GM21360 (cell line): ENCODE results near the gene ENC1.
"Not testable (repeated sequence)": the region's sequence is repeated elsewhere in the genome, so short reads cannot be mapped to it uniquely, and the experiment has no call there.

Experiments used
- ATAC-seq: cut with Tn5 transposase; IDR thresholded peaks from one replicate; pipeline ENCODE4 v1.9.1; 2021; ENCODE audit warnings: mild to moderate bottlenecking, moderate library complexity; ENCODE audit not compliant: unreplicated experiment

ENC1 gene, protein sequence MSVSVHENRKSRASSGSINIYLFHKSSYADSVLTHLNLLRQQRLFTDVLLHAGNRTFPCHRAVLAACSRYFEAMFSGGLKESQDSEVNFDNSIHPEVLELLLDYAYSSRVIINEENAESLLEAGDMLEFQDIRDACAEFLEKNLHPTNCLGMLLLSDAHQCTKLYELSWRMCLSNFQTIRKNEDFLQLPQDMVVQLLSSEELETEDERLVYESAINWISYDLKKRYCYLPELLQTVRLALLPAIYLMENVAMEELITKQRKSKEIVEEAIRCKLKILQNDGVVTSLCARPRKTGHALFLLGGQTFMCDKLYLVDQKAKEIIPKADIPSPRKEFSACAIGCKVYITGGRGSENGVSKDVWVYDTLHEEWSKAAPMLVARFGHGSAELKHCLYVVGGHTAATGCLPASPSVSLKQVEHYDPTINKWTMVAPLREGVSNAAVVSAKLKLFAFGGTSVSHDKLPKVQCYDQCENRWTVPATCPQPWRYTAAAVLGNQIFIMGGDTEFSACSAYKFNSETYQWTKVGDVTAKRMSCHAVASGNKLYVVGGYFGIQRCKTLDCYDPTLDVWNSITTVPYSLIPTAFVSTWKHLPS

DNA sequence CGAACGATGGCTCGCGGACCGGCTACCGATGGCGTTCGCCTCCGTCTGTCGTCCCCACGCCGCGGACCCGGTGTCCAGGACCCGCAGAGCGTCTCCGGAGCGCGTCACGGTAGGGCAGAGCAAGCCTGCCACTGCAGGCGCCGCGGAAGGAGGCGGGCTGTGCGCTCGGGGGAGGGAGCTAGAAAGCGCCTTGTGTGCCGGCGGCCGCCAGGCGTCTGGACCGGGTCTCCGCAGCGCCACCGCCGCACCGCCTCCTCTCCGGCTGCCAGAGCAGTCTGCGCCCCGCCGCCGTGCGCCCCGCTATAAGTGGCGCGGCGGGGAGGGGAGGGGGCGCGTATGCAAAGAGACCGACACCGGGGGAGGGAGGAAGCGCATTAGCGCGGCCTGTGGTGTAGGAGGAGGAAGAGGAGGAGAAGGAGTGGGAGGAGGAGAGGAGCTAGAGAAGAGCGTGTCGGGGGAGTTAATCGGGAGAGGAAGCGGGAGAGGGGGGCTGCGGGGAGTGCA, at the start of gene ENC1:
Gene ENC1, minus strand, starts transcription at position 279 of the 504 bp plus-strand sequence. CDS start 4,243 bp downstream, outside the sequence.
- peak; percentile 62 for ATAC-seq

DNA sequence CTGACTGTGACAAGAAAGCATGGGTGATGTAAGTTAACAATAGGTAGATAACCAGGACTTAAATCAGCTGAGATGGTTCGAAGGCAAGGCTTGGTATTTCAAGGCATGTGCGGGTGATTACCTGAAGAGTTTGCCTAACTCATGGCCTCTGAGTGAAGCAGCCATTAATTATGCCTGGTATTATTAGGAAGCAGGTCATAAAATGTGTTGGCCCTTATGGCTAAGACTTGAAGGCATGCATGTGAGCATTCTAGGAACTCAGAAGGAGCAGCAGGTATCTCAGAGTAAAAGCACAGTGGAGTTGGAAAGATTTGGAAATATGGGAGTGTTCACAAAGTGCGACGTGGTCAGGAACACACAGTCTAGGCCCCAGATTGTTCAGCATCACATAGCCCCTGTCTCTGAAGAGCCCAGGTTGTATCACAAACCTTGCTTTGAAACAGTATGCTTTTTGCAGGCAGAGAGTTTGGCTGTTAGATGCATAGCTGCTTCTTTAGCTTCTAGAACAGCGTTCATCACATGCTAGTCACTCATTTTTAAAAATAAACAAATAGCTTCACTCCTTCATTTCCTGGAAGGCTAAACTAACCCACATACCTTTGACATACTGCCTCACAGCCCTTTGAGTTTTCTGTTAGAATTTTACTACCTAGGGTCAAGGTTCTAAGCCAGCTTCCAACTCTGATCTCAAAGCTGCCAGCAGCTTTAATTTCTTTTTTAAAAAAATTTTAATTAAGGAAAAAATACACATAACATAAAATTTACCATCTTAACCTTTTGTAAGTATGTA, 46.6 kb upstream of the ENC1 start:
- no peak for ATAC-seq

DNA sequence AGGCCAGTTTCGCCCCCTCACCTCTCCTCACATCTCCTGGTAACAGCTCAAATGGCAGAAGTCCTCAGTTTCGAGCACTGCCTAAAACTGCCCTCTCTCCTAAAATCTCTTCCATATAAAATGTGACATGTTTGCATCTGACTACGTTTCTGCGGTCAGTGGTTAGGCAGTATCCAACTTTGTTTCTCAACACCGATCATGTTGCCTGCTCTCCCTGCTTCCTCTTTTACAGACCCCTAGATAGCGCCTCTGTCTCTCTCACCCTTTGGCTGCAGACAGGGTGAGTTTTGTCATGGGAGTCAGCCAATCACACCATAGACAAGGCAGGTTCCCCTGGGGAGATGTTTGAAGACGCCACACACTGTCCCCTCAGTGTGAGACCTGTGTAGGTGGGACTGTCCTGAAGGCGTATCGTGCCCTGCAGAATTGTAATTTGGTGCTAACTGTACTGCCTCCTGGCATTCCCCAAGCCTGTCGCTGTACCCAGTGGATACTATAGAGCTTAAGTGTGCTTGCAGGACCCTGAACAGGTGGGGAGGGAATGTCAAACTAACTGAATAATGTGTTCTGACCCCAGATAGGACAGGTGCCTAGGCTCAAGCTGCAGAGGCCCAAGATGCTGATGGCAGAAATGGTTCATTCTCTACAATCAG, 45.6 kb upstream of the ENC1 start:
- peak; percentile 62 for ATAC-seq

DNA sequence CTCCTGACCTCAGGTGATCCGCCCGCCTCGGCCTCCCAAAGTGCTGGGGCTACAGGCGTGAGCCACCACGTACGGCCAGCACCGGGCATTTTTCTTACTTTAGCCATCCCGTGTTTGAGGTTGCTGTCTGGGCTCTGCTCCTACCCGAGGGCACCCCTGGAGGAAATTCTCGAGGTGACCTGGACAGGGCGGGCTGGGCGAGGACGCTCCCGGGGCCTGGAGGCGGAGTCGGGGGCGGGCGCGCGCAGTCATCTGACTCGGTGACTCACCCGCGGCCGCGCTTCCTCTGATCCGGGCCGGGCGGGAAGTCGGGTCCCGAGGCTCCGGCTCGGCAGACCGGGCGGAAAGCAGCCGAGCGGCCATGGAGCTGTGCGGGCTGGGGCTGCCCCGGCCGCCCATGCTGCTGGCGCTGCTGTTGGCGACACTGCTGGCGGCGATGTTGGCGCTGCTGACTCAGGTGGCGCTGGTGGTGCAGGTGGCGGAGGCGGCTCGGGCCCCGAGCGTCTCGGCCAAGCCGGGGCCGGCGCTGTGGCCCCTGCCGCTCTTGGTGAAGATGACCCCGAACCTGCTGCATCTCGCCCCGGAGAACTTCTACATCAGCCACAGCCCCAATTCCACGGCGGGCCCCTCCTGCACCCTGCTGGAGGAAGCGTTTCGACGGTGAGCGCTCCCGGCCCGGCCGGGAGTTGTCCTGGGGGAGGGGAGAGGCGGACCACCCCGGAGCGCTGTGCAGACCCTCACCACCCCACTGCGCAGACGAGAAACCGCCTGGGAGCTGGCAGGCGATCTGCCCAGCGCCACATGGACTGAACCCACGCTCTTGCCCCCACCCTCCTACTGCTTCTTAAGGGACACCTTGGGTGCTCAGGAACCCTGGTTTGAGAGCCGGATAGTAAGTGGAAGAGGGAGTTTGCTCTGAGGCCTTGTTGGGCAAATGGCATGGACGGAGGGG, 44.6 kb upstream of the ENC1 start, which contains the start of gene HEXB:
Gene HEXB, plus strand, starts transcription at position 334 of the 952 bp plus-strand sequence. Its CDS starts 28 bp downstream, at position 362.
- peak; percentile 72 for ATAC-seq

DNA sequence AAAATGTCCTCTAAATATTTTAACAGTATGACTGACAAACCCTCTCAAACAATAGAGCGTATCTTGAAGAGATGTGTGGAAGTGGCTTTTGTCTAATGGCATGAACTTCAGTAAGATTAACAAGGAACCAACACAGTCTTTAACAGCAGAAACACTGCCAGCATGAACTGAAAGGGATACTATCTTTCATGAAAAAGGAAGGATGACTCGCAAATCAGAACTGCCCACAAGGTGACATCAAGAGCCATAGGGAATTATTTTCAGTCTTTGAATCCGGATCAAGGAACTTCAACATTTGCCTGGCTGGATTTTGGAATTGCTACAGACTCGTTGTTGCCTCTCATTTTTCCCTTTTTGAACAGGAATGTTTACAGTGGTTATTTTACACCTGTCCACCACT, 39.4 kb upstream of the ENC1 start:
- ATAC-seq, result no peak

DNA sequence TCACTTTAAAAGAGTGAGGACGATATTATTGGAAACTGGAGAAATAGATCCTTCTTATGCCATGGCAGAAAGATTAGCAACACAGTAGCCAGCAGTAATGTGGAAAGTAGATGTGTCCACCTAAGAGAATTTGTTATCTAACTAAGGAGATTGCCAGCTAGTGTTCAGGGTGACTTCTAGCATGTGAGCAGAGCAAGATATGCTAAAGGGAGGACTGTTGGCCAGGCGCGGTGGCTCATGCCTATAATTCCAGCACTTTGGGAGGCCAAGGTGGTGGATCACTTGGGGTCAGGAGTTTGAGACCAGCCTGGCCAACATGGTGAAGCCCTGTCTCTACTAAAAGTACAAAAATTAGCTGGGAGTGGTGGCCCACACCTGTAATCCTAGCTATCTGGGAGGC, 38.8 kb upstream of the ENC1 start:
- ATAC-seq, result not testable (repeated sequence)

DNA sequence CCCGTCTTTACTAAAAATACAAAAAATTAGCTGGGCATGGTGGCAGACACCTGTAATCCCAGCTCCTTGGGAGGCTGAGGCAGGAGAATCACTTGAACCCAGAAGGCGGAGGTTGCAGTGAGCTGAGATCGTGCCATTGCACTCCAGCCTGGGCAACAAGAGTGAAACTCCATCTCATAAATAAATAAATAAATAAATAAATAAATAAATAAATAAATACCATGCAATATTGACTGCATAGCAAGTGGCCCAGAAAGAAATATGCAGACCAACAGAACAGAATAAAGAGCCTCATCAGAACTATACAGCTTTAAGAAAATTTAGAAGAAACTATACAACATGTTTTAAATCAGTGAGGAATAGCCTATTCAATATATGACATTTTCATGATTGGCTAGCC, 37.6 kb upstream of the ENC1 start:
- not testable (repeated sequence) for ATAC-seq

DNA sequence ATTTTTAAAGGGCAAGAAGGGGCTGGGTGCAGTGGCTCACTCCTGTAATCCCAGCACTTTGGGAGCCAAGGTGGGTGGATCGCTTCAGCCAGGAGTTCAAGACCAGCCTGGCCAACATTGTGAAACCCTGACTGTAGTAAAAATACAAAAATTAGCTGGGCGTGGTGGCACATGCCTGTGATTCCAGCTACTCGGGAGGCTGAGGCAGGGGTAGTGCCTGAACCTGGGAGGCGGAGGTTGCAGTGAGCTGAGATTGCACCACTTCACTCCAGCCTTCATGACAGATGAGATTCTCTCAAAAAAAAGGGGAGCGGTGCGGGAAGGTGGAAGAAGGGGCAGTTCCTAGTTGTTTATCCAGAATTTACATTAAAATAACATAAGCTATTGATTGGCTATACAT, 35.9 kb upstream of the ENC1 start:
- not testable (repeated sequence) for ATAC-seq

DNA sequence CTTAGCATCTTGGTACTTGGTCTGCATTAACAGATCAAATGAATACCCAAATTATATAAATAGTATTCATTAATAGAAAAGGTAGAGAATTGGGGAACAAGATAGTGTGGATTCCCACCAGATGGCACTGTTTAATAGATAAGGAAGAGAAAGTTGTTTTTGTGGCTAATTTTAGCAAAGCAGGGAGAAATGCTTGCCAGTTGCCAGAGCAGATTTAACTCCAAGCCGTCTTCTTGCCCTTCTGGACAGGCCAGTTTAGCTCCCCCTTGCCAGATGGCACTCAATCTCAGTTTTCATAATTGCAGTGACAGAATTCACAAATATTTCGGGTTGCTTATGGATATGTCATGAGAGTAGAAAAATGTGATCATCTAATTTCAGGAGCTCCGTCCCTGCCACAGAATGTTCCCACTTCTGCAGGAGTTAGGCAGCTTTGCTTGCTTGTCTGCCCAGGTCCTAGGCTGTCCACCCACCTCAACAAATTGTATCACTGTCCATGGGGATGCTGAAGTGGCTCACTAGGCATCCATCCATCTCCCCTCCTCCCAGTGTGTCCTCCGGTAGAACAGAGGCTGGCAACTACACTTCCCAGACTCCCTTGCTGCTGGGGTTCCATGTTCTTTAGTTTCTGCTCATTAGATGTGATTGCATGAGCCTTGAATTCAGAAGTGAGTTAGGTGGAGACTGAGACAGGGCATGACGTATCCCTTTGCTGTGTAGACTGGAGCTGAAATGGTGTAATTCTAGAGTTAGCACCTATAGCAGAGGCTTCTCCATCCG, 32.7 kb upstream of the ENC1 start:
- no peak for ATAC-seq

DNA sequence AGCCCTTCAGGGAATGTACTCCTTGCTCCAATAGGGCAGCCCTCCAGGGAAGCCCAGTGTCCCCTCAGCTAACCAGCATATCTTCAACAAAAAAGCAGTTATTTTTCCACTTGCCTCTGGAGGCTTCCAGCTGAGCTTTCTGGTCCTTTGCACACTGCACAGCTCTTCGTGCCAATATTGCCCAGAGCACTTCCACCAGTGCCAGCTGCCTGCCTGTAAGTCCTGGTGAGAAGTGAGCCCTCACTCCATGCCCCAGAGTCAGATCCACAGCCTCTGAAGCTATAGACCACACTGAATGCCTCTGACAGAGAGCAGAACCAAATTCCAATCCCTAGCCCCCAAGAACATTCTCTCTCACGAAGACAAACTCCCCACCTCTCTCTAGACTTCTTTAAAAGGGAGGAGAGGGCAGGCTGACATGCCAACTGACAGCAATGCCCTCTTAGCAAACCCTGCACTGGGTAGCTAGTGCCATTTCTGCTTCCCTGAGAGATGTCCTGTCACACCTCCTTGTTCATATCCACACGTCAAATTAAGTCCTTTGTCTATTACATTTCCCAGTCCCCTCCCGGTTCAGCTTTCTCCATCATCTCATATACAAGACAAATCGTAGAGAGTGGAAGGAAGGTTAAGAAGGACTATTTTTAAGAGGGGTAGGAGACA, 31.8 kb upstream of the ENC1 start:
- ATAC-seq, result no peak

DNA sequence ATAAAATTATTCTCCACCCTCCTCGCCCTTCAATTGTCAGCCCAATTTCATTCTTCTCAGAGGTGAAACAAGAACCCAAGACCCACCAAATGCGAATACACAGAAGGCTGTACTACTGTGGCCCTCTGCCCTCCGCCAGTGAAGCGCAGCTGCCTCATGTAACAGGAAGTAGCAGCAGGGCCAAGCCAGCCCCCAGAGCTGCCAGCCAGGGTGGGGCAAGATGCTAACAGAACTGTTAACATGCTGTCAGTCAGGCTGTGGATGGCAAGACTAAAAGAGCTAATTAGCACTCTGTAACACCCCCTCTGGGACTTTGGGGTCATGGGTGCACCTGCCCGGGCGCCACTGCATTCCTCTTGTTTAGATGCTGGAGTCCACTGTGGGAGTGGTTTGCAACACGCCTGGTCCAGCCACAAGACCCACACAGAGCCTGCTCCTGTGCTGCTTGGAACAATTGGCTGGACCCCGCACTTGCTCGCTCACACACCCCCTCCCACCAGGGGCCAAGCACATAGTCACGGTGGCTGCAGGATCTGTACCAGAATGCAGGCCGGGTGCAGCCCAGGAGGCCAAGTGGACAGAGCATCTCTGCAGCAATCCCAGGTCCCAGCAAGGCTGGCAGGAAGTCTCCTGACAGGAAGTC, 30.0 kb upstream of the ENC1 start:
- no peak for ATAC-seq

DNA sequence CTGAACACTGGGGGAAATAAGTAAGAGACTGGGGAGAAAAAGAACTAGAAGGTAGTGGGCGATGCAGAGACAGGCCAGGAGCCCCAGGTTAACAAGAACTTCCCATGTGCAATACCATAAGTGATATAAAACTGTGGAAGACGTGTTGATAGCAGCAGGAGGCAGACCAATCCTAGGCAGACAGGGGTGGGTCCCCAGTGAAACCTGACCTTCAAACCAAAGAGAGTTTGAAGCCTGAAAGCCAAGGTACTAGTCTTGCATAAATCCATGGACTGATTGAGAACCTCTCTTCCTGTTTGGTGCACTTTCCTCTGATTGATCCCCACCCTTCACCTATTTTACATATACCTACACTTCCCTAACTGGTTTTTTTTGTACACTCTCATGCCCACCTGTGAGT, 29.3 kb upstream of the ENC1 start:
- ATAC-seq, result no peak

DNA sequence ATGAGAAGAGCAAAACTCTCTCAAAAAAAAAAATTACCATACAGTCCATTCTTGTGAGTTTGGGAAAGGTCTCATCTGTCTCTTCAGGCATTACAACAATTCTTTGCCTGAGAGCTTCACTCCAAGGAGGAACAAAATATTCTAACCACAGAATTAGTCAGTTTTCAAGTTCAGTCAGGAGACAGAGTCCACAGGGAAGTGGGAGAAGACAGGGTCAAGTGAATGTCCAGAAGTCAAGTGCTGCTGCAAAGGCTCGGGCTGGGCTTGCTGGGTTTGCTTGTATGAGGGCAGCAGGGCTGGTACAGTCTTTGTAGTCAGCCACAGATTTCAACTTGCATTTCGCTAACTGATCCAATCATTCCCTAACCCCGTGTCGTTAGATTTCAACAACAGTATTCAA, 26.9 kb upstream of the ENC1 start:
- no peak for ATAC-seq

DNA sequence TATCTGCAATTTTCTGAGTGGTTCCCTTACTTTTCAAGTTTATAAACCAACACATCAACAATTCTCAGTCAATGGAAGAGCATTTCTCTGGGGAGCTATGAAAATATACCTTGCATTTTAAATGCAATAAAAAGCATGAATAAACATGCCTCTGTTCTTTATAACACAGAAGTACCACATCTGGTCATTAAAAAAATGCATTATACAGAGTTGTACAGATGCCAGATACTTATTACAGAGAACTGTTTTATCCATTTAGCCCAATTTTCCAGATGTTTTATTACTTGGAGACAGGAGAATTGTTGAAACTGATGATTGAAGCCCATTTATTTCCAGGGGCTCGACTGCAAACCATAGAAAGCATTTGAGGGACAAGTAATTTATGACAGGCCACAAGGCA, 25.3 kb upstream of the ENC1 start:
- no peak for ATAC-seq

DNA sequence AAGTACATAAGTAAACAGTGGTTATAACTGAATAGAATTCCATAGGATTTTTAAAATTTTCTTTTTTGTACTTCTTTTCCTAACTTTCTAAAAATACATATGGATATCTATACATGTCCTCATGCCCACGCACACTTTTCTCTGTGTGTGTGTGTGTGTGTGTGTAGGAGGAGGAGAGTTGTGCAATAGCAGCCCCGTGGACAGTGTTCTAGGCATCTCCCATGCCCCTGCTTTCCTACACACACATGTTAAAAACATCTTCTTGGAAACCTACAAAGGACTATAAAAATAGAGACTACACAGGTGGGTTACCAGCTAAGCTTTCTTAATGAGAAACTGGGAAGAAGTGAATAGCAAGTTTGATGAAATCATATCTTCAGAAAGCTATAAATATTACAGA, 24.7 kb upstream of the ENC1 start:
- ATAC-seq, result no peak

DNA sequence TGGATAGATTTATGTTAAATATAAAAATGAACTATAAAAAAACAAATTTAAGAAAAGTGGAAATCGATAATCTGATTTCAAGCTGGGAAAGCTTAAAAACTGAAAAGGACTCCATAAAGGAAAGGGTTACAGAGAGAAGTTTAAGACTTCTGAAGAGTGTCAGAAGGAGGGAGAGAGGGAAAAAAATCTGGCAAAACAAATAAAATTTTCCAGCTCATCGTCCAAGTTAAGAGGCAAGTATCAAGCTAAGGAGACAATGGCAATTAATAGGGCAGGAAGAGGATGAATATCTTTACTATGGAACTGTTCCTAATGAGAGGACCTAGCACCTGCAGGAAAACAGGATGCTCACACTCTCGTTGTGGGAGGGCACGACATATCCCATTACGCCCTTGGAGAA, 24.0 kb upstream of the ENC1 start:
- ATAC-seq, result no peak

DNA sequence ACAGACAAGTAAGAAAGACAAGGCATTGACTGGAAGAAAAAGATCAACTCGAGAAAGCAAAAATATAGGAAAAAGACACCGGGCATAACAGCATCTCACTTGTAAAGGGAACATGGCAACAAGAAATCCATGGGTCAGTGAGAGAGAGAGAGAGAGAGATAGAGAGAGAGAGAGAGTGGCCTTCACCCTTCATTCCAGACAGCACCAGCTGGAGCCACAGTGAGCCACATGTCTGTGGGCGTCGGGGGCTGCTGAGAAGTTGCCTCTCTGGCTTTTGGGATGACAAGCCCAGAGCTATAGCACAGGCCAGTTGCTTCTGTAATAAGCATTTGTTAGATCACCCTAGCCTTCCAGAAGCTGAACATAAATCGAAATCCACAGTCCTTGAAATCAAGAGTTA, 20.3 kb upstream of the ENC1 start:
- ATAC-seq, result no peak

DNA sequence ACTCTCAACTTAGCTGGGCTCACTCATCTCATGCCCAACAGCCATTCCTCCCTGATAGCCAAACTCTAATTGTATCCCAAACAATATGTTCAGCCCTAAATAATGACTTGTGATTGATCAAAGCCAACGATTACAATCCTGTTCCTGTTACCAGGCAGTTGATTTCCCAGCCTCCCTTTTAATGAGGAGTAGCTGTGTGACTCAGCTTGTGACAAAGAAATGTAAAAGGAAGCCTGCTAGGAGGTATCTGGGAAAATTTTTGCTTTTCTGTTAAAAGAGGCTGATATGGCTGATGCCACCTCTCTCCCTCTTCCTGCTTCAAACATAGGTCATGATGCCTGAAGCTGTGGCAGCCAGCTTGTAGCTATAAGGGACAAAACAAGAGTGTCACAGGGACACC, 19.6 kb upstream of the ENC1 start:
- no peak for ATAC-seq
